OCI-LY3 (cell line): ENCODE data around the gene MVD.

ENCODE experiments used
- EZH2phosphoT487 ChIP-seq: fragments of 200-600 bp; shearing (Covaris generic); IDR thresholded peaks from 2 replicates; pipeline ENCODE4 v1.6.1; 2018; ENCODE audit warnings: antibody characterized with exemption, mixed run types, low read depth
- TF ChIP-seq, protein P1 (sequence below): fragments of 200-600, 300-600 bp; sonication (generic); IDR thresholded peaks from 2 replicates; pipeline ENCODE4 v1.5.1; 2014; ENCODE audit warnings: antibody characterized with exemption, low read length, low read depth

GRCh38 chr16:88697116-88697830, 34.4 kb upstream of the MVD start:
- TF ChIP-seq, protein P1, sequence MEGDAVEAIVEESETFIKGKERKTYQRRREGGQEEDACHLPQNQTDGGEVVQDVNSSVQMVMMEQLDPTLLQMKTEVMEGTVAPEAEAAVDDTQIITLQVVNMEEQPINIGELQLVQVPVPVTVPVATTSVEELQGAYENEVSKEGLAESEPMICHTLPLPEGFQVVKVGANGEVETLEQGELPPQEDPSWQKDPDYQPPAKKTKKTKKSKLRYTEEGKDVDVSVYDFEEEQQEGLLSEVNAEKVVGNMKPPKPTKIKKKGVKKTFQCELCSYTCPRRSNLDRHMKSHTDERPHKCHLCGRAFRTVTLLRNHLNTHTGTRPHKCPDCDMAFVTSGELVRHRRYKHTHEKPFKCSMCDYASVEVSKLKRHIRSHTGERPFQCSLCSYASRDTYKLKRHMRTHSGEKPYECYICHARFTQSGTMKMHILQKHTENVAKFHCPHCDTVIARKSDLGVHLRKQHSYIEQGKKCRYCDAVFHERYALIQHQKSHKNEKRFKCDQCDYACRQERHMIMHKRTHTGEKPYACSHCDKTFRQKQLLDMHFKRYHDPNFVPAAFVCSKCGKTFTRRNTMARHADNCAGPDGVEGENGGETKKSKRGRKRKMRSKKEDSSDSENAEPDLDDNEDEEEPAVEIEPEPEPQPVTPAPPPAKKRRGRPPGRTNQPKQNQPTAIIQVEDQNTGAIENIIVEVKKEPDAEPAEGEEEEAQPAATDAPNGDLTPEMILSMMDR = no peak
- TF ChIP-seq EZH2phosphoT487 = no peak
